Small intestine (tissue), 7 donors: Measurements from ENCODE around the gene AJUBA. TPM values are rescaled to one million over a fixed set of nuclear protein-coding genes. Genes with fewer than 3 reads are reported as not detected.
"Not testable (repeated sequence)": the region's sequence is repeated elsewhere in the genome, so short reads cannot be mapped to it uniquely, and the experiment has no call there.

ENCODE experiments used
- DNase-seq, 2 donors: peaks; one replicate each; pipeline versions ENCODE4 v3.0.0 to v3.0.0-alpha.2; 2013
- FAIRE-seq: peaks from 2 replicates; lab custom pipeline; 2012; peaks lifted over from hg19 to GRCh38; lab: Jason Lieb, UNC
- H3K27ac ChIP-seq, 3 donors: one replicate each; pipeline ENCODE4 v1.5.1; 2013; ENCODE audit warnings: low read length in 2 of 3, mild to moderate bottlenecking in 2 of 3, control low read depth in 1 of 3, inconsistent platforms in 1 of 3, low read depth in 1 of 3, moderate library complexity in 1 of 3
- H3K27me3 ChIP-seq, 3 donors: one replicate each; pipeline ENCODE4 v1.6.1; 2013; ENCODE audit warnings: low read length in 3 of 3, inconsistent platforms in 1 of 3; ENCODE audit not compliant: control insufficient read depth in 3 of 3, insufficient read depth in 3 of 3
- H3K36me3 ChIP-seq, 3 donors: one replicate each; pipeline ENCODE4 v1.6.1; 2013; ENCODE audit warnings: low read length in 3 of 3, inconsistent platforms in 1 of 3, low read depth in 1 of 3, mild to moderate bottlenecking in 1 of 3, moderate library complexity in 1 of 3; ENCODE audit not compliant: control insufficient read depth in 3 of 3, insufficient read depth in 2 of 3
- H3K4me1 ChIP-seq, 3 donors: one replicate each; pipeline ENCODE4 v1.6.1; 2013; ENCODE audit warnings: low read length in 2 of 3, inconsistent platforms in 1 of 3, low read depth in 1 of 3, mild to moderate bottlenecking in 1 of 3, moderate library complexity in 1 of 3; ENCODE audit not compliant: control insufficient read depth in 3 of 3, insufficient read depth in 2 of 3
- H3K4me3 ChIP-seq, 3 donors: one replicate each; pipeline ENCODE4 v1.5.1; 2013; ENCODE audit warnings: low read length in 3 of 3, control low read depth in 1 of 3, inconsistent platforms in 1 of 3, low read depth in 1 of 3, mild to moderate bottlenecking in 1 of 3, moderate library complexity in 1 of 3
- H3K9me3 ChIP-seq, 2 donors: one replicate each; pipeline ENCODE4 v1.6.1; 2013; ENCODE audit warnings: low read depth in 1 of 2, low read length in 1 of 2; ENCODE audit not compliant: control insufficient read depth in 2 of 2, insufficient read depth in 1 of 2
- WGBS, 3 donors: extraction: QIAGEN DNeasy Blood & Tissue Kit; methylation state at CpG; one replicate each; pipeline ENCODE4 v1.1.7; 2013; 5-methylcytosine and 5-hydroxymethylcytosine counted together
- polyA plus RNA-seq, 4 donors: library from polyadenylated mRNA; stranded (reverse) in 3 of 4; unstranded in 1 of 4; fragments of 200-250 nt in 3 of 4; fragments of 120-200 nt in 1 of 4; gene quantifications; one replicate each; pipeline versions ENCODE4 v1.2.1 to v1.2.3, GENCODE V29; 2013
- donor health status: healthy with polysubstance abuse.
- donor health status: control.
- donor health status: control.
- donor health status: Bipolar disorder and iron deficiency.
- donor health status: healthy.

AJUBA gene
- polyA plus RNA-seq, 4 donors, result 0.45 to 18.9 (median 8.5) TPM

GRCh38 chr14:22962061-22962676, 20.2 kb downstream of the AJUBA start:
- peaks cover 0 to 7% (median 0%) of the 10 kb centered on the region in 3 donors for H3K4me1 ChIP-seq
- 94 to 97% (median 94%) methylated on average over 6 of the region's 6 CpGs for WGBS, 3 donors
- no peaks in the 10 kb centered on the region for H3K27me3 ChIP-seq
- no peaks in the 10 kb centered on the region for H3K36me3 ChIP-seq
- H3K27ac ChIP-seq, result no peak overlapping the region
- no peak overlapping the region for H3K4me3 ChIP-seq
- no peak for FAIRE-seq
- no peaks in the 10 kb centered on the region for H3K9me3 ChIP-seq
- DNase-seq, result no peak

DNA sequence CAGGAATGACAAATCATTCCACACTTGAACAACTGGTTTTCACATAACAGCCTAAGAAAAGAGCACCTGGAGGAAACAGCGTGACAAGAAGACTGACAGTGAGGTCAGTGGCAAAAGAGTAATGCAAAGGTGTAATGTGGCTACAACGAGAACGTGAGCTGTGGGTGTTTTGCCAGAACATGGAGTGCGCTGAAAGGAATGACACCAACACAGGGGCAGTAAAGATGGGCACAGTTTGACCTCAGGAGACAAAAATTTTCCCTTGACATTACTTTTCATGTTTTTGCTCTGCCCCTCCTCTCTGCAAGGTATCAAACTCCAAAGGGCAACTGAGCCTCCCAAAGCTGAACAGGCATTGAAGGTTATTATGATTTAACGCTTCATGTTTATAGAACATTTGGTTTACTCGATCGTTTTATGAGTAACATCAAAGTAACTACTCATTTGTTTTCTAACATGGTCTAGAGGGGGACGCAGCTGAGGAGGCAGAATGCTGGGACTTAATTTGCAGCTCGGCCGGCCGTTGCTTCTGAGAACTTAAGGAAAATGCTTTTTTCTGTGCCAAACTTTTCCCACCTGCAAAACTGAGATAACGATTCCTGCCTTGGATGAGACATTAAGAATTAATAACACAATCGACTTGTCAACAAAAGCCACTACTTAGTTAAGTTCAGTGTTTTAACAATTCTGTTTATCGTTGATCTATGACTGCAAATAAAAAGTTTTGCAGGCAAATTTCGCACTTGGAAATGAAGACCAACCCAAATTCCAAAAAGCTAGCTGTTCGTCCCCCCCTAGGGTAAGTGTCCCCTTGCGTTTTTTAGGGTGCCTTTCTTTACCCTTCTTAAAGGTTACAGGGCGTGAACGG, 26.4 kb downstream of the AJUBA start:
- Histone ChIP-seq H3K36me3 (peaks cover 0 to 7% (median 0%) of the 10 kb centered on the region in 3 donors), H3K9me3 (no peaks in the 10 kb centered on the region), H3K27ac (peak overlapping the region; percentile 88 to 98 (median 98)), H3K4me1 (peaks cover 1 to 4% (median 4%) of the 10 kb centered on the region in 3 donors), H3K4me3 (peak overlapping the region; percentile 64 to 95 (median 81)), H3K27me3 (no peaks in the 10 kb centered on the region)
- DNase-seq (peak; percentile 51 to 62), FAIRE-seq (no peak)
- 6 to 20% (median 11%) methylated on average over 19 of the region's 19 CpGs for WGBS, 3 donors

DNA sequence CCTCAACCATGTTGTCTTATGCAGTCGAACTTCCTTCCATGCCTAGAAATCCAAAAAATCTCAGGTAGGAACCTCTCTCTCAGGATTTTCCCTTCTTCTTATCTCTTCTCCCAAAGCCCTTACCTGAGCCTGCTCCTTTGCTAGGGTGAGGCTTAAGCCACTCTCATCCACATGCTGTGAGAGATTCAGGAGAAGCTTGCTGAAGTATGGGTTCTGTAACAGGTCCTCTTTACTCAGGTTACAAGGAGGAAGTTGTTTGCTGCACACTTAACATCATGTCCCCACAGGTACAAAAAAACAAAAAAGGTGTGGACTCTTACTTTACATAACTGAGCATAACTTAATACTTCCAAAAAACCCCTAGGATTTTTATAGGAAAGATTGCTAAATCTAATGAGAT, 29.9 kb downstream of the AJUBA start:
- H3K4me1 ChIP-seq, result peaks cover 1 to 4% (median 4%) of the 10 kb centered on the region in 3 donors
- no peaks in the 10 kb centered on the region for H3K9me3 ChIP-seq
- peaks cover 0 to 22% (median 6%) of the 10 kb centered on the region in 3 donors for H3K36me3 ChIP-seq
- FAIRE-seq (no peak), DNase-seq (no peak)
- WGBS, 3 donors, result 94 to 100% (median 95%) methylated on average over 1 of the region's 1 CpG
- H3K27me3 ChIP-seq, result no peaks in the 10 kb centered on the region
- H3K4me3 ChIP-seq, result no peak overlapping the region
- H3K27ac ChIP-seq, result no peak overlapping the region

GRCh38 chr14:22951795-22952194, 30.6 kb downstream of the AJUBA start:
- 91 to 98% (median 94%) methylated on average over 8 of the region's 8 CpGs for WGBS, 3 donors
- H3K4me1 ChIP-seq, DNase-seq, FAIRE-seq, H3K9me3 ChIP-seq, H3K27me3 ChIP-seq, H3K4me3 ChIP-seq, H3K27ac ChIP-seq: not testable (repeated sequence)
- peaks cover 0 to 29% (median 10%) of the 10 kb centered on the region in 3 donors for H3K36me3 ChIP-seq

DNA sequence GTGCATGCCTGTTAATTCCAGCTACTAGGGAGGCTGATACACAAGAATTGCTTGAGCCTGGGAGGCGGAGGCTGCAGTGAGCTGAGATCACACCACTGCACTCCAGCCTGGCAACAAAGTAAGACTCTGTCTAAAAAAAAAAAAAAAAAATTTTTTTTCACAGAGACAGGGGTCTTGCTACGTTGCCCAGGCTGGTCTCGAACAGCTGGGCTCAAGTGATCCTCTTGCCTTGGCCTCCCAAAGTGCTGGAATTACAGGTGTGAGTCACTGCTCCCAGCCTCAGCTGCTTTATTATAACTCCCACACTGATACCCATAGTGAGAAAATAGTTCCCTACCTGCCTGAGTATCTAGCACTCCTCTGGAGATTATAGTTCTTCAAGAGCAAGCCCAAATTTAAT, 36.7 kb downstream of the AJUBA start:
- no peak overlapping the region for H3K27ac ChIP-seq
- H3K36me3 ChIP-seq, result peaks cover 5 to 35% (median 10%) of the 10 kb centered on the region in 3 donors
- no peaks in the 10 kb centered on the region for H3K4me1 ChIP-seq
- no peaks in the 10 kb centered on the region for H3K27me3 ChIP-seq
- DNase-seq (no peak), FAIRE-seq (no peak)
- H3K9me3 ChIP-seq, result no peaks in the 10 kb centered on the region
- 94 to 98% (median 97%) methylated on average over 3 of the region's 3 CpGs for WGBS, 3 donors
- H3K4me3 ChIP-seq, result no peak overlapping the region

DNA sequence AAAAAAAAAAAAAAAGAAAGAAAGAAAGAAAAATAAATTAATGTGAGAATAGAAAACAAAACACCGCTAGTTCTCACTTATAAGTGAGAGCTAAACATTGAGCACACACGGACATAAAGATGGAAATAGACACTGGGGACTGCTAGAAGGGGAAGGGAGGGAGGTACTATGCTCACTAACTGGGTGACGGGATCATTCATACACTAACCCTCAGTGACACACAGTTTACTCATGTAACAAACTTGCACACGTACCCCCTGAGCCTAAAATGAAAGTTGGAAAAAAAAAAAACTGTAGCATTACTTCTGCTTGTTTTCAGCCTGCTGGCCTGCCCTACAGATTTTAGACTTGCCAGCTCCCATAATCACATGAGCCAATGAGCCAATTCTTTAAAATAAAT, 42.7 kb downstream of the AJUBA start:
- Histone ChIP-seq H3K36me3 (peaks cover 0 to 9% (median 0%) of the 10 kb centered on the region in 3 donors), H3K27ac (no peak overlapping the region), H3K4me3 (no peak overlapping the region), H3K4me1 (no peaks in the 10 kb centered on the region), H3K27me3 (no peaks in the 10 kb centered on the region), H3K9me3 (no peaks in the 10 kb centered on the region)
- FAIRE-seq, result no peak
- 92 to 98% (median 97%) methylated on average over 4 of the region's 4 CpGs for WGBS, 3 donors
- no peak for DNase-seq

- no peak for DNase-seq
- no peaks in the 10 kb centered on the region for H3K36me3 ChIP-seq
- 69 to 82% (median 80%) methylated on average over 1 of the region's 1 CpG for WGBS, 3 donors
- no peaks in the 10 kb centered on the region for H3K9me3 ChIP-seq
- no peak for FAIRE-seq
- no peaks in the 10 kb centered on the region for H3K27me3 ChIP-seq
- H3K4me3 ChIP-seq, result no peak overlapping the region
- H3K4me1 ChIP-seq, result peaks cover 0 to 6% (median 0%) of the 10 kb centered on the region in 3 donors
- no peak overlapping the region for H3K27ac ChIP-seq
These were observed 47.2 kb downstream of the AJUBA start for GRCh38 chr14:22935156-22935555.

DNA sequence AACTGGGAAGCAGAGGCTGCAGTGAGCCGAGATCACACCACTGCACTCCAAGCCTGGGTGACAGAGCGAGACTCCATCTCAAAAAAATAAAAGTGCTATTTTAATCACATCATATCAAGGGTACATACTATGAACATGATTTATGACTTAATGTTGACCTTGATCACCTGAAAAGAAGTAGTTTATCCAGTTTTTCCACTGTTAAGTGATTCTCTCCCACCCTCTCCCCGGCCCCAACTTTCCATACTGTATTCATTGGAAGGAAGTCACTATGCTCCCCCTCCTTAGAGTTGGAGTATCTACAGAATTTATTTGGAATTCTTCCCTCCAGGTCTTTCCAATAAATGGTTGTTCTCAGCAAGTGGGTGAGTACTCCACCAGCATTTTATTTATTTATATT, 50.2 kb downstream of the AJUBA start:
- H3K4me3 ChIP-seq, result no peak overlapping the region
- no peak overlapping the region for H3K27ac ChIP-seq
- FAIRE-seq (no peak), DNase-seq (no peak)
- WGBS, 3 donors, result 29 to 67% (median 56%) methylated on average over 3 of the region's 3 CpGs
- no peaks in the 10 kb centered on the region for H3K9me3 ChIP-seq
- no peaks in the 10 kb centered on the region for H3K27me3 ChIP-seq
- H3K4me1 ChIP-seq, result peaks cover 0 to 21% (median 4%) of the 10 kb centered on the region in 3 donors
- peaks cover 0 to 3% (median 0%) of the 10 kb centered on the region in 3 donors for H3K36me3 ChIP-seq
